MCF 10A (cell line): ENCODE results near the gene TBC1D10A. TPM values are rescaled to one million over a fixed set of nuclear protein-coding genes. Genes with fewer than 3 reads are reported as not detected.

Source experiments
- BruUV-seq: library from RNA; stranded (reverse); fragments of 400-500 nt; replicated peaks from 2 replicates; lab custom pipeline; 2021; lab: Mats Ljungman, UMichigan
- CTCF ChIA-PET: fragments of 300-600 bp; sonication (Branson Sonifier 250); formaldehyde crosslinking; extraction: SDS; loops from one replicate; lab custom pipeline; 2021; ENCODE audit warnings: antibody characterized with exemption, inconsistent platforms; lab: Yijun Ruan, JAX
- POLR2A ChIA-PET: fragments of 300-600, 350-650 bp; sonication (Branson Sonifier 250); formaldehyde crosslinking; extraction: SDS; loops from one replicate; lab custom pipeline; 2020; ENCODE audit warnings: antibody characterized with exemption, inconsistent platforms; lab: Yijun Ruan, JAX
- DNase-seq: peaks from one replicate; pipeline ENCODE4 v3.0.0-alpha.2; 2018; ENCODE audit not compliant: unreplicated experiment
- H3K27ac Mint-ChIP-seq: one replicate; pipeline ENCODE4 v1.8.0; 2022; ENCODE audit warnings: mild to moderate bottlenecking, low read depth, mixed read lengths; ENCODE audit not compliant: unreplicated experiment
- H3K27me3 Mint-ChIP-seq: one replicate; pipeline ENCODE4 v1.8.0; 2022; ENCODE audit warnings: mixed read lengths; ENCODE audit not compliant: insufficient read depth, unreplicated experiment
- H3K36me3 Mint-ChIP-seq: one replicate; pipeline ENCODE4 v1.8.0; 2022; ENCODE audit warnings: mild to moderate bottlenecking, moderate library complexity, mixed read lengths; ENCODE audit not compliant: insufficient read depth, unreplicated experiment
- H3K4me1 Mint-ChIP-seq: one replicate; pipeline ENCODE4 v1.8.0; 2022; ENCODE audit warnings: mixed read lengths; ENCODE audit not compliant: insufficient read depth, unreplicated experiment
- H3K4me3 Mint-ChIP-seq: one replicate; pipeline ENCODE4 v1.8.0; 2022; ENCODE audit warnings: mild to moderate bottlenecking, moderate library complexity, mixed read lengths; ENCODE audit not compliant: unreplicated experiment
- H3K9me3 Mint-ChIP-seq: one replicate; pipeline ENCODE4 v1.8.0; 2022; ENCODE audit warnings: mixed read lengths; ENCODE audit not compliant: unreplicated experiment
- CTCF ChIP-seq: fragments of 200-600 bp; IDR thresholded peaks from one replicate; pipeline ENCODE4 v1.8.0; 2022; ENCODE audit warnings: antibody characterized with exemption, mild to moderate bottlenecking; ENCODE audit not compliant: unreplicated experiment
- intact Hi-C: fragments of 100-400 bp; cut with micrococcal nuclease; formaldehyde crosslinking; loops from 2 replicates; pipeline ENCODE4 v1.14.1; 2022
- total RNA-seq: library from RNA; stranded (reverse); gene quantifications from 2 replicates; pipeline ENCODE4 v1.2.3, GENCODE V29; 2022

The TBC1D10A gene
- total RNA-seq, 1 experiment from 2014 or later: 11.1 TPM

- Mint-ChIP-seq H3K4me1 (no peaks in the 10 kb centered on the region), H3K9me3 (no peaks in the 10 kb centered on the region), H3K27me3 (no peaks in the 10 kb centered on the region), H3K4me3 (no peak overlapping the region), H3K36me3 (peaks cover 11% of the 10 kb centered on the region), H3K27ac (no peak overlapping the region)
- CTCF ChIA-PET: interaction anchor here (0.6 to 3.2 kb wide), 4 partner anchors 15 to 135 kb away, joined by 3 to 15 read pairs (median 8); partner anchors contain the start of genes CASTOR1 and RNF215
- BruUV-seq: no TSS peak
- TF ChIP-seq CTCF: no peak
- intact Hi-C loops: no loop called here
- POLR2A ChIA-PET: interaction anchor here (1.2 kb wide), 1 partner anchor 16 kb away, joined by 6 read pairs; the partner anchor contains the start of genes CCDC157 and SF3A1
- DNase-seq: no peak
These were observed 46.2 kb upstream of the TBC1D10A start for GRCh38 chr22:30372915-30373314.

- Mint-ChIP-seq H3K4me3 (no peak overlapping the region), H3K27me3 (no peaks in the 10 kb centered on the region), H3K27ac (no peak overlapping the region), H3K36me3 (peaks cover 11% of the 10 kb centered on the region), H3K4me1 (no peaks in the 10 kb centered on the region), H3K9me3 (no peaks in the 10 kb centered on the region)
- ChIA-PET POLR2A (no interaction called here), CTCF (interaction anchor here (0.6 kb wide), 1 partner anchor 560 kb away, joined by 3 read pairs; no protein-coding TSS in a partner anchor)
- no peak for DNase-seq
- BruUV-seq: no TSS peak
- intact Hi-C loops: no loop called here
- no peak for TF ChIP-seq CTCF
These were observed 45.2 kb upstream of the TBC1D10A start for GRCh38 chr22:30371981-30372380.

- POLR2A ChIA-PET: no interaction called here
- no TSS peak for BruUV-seq
- peaks cover 11% of the 10 kb centered on the region for H3K36me3 Mint-ChIP-seq
- CTCF ChIA-PET: no interaction called here
- H3K4me3 Mint-ChIP-seq: no peak overlapping the region
- no peaks in the 10 kb centered on the region for H3K4me1 Mint-ChIP-seq
- intact Hi-C loops: no loop called here
- H3K27me3 Mint-ChIP-seq: no peaks in the 10 kb centered on the region
- DNase-seq: no peak
- no peak for TF ChIP-seq CTCF
- H3K27ac Mint-ChIP-seq: no peak overlapping the region
- no peaks in the 10 kb centered on the region for H3K9me3 Mint-ChIP-seq
These were observed 44.6 kb upstream of the TBC1D10A start for GRCh38 chr22:30371321-30371720.

GRCh38 chr22:30370641-30371230, 44.0 kb upstream of the TBC1D10A start:
- DNase-seq: no peak
- H3K4me3 Mint-ChIP-seq: no peak overlapping the region
- BruUV-seq: no TSS peak
- H3K36me3 Mint-ChIP-seq: peaks cover 11% of the 10 kb centered on the region
- no peaks in the 10 kb centered on the region for H3K27me3 Mint-ChIP-seq
- H3K4me1 Mint-ChIP-seq: no peaks in the 10 kb centered on the region
- ChIA-PET POLR2A (interaction anchor here (0.6 kb wide), 1 partner anchor 633 kb away, joined by 3 read pairs; no protein-coding TSS in a partner anchor), CTCF (no interaction called here)
- no peak overlapping the region for H3K27ac Mint-ChIP-seq
- no peaks in the 10 kb centered on the region for H3K9me3 Mint-ChIP-seq
- no peak for TF ChIP-seq CTCF
- intact Hi-C loops: no loop called here
